NCI-H1436 treated with DMSO at 0.1 percent for 48 hours (cell line): ENCODE data around the gene DYSF.

Experiments
- DNase-seq: peaks from one replicate; lab custom pipeline; 2025; lab: John Stamatoyannopoulos, UW

The DYSF gene

GRCh38 chr2:71530211-71530610 lies 76.8 kb downstream of the DYSF start:
- no peak for DNase-seq

- no peak for DNase-seq
Observed at GRCh38 chr2:71530641-71531332, 77.4 kb downstream of the DYSF start.

GRCh38 chr2:71531522-71532047 lies 78.2 kb downstream of the DYSF start:
- DNase-seq, result no peak

GRCh38 chr2:71532327-71532726 lies 79.0 kb downstream of the DYSF start:
- no peak for DNase-seq

GRCh38 chr2:71534201-71534600 lies 80.8 kb downstream of the DYSF start:
- no peak for DNase-seq

GRCh38 chr2:71534826-71535225 lies 81.5 kb downstream of the DYSF start:
- DNase-seq, result no peak

GRCh38 chr2:71535526-71535925 lies 82.2 kb downstream of the DYSF start:
- no peak for DNase-seq

- DNase-seq, result no peak
Observed at GRCh38 chr2:71536226-71536671, 82.9 kb downstream of the DYSF start.

- DNase-seq, result no peak
Observed at GRCh38 chr2:71538241-71538640, 84.9 kb downstream of the DYSF start.

GRCh38 chr2:71538656-71539265 lies 85.4 kb downstream of the DYSF start:
- DNase-seq, result no peak

GRCh38 chr2:71540818-71541217 lies 87.5 kb downstream of the DYSF start:
- no peak for DNase-seq

- no peak for DNase-seq
Observed at GRCh38 chr2:71544919-71545571, 91.7 kb downstream of the DYSF start.

- no peak for DNase-seq
Observed at GRCh38 chr2:71545572-71546274, 92.4 kb downstream of the DYSF start.

GRCh38 chr2:71546275-71546638 lies 92.9 kb downstream of the DYSF start:
- no peak for DNase-seq

- no peak for DNase-seq
Observed at GRCh38 chr2:71546777-71547281, 93.5 kb downstream of the DYSF start.

GRCh38 chr2:71547616-71548285 lies 94.4 kb downstream of the DYSF start:
- DNase-seq, result no peak

- DNase-seq, result no peak
Observed at GRCh38 chr2:71548646-71549425, 95.5 kb downstream of the DYSF start.

GRCh38 chr2:71550801-71551630 lies 97.7 kb downstream of the DYSF start:
- DNase-seq, result no peak

- no peak for DNase-seq
Observed at GRCh38 chr2:71551631-71551915, 98.2 kb downstream of the DYSF start.

- no peak for DNase-seq
Observed at GRCh38 chr2:71552356-71552755, 99.0 kb downstream of the DYSF start.
